IMR-90 (cell line): ENCODE results near the gene HSPA12A.

Experiments
- BHLHE40 ChIP-seq: fragments of 150-350 bp; IDR thresholded peaks from 2 replicates; pipeline ENCODE4 v1.6.1; 2016; ENCODE audit warnings: mild to moderate bottlenecking, low read depth, low read length
- CEBPB ChIP-seq: IDR thresholded peaks from 2 replicates; pipeline ENCODE4 v1.6.1; 2012; ENCODE audit warnings: low read depth, low read length, improper control_type of control experiment
- FOS ChIP-seq: fragments of 150-350 bp; IDR thresholded peaks from 2 replicates; pipeline ENCODE4 v1.6.1; 2016; ENCODE audit warnings: low read depth, low read length
- MAFK ChIP-seq: IDR thresholded peaks from 2 replicates; pipeline ENCODE4 v1.6.1; 2012; ENCODE audit warnings: low read depth, low read length, improper control_type of control experiment
- MAZ ChIP-seq: IDR thresholded peaks from 2 replicates; pipeline ENCODE4 v1.6.1; 2012; ENCODE audit warnings: low read depth, mild to moderate bottlenecking, low read length, improper control_type of control experiment, moderate library complexity, borderline replicate concordance
- MXI1 ChIP-seq: IDR thresholded peaks from 2 replicates; pipeline ENCODE4 v1.6.1; 2012; ENCODE audit warnings: low read depth, mild to moderate bottlenecking, low read length, moderate library complexity, borderline replicate concordance
- NFE2L2 ChIP-seq: fragments of 150-350 bp; IDR thresholded peaks from 2 replicates; pipeline ENCODE4 v1.6.1; 2016; ENCODE audit warnings: low read depth, mild to moderate bottlenecking, low read length
- POLR2A ChIP-seq: IDR thresholded peaks from 2 replicates; pipeline ENCODE4 v1.6.1; 2012; ENCODE audit warnings: mild to moderate bottlenecking, low read depth, low read length
- RAD21 ChIP-seq: IDR thresholded peaks from 2 replicates; pipeline ENCODE4 v1.6.1; 2012; ENCODE audit warnings: low read length, improper control_type of control experiment
- RCOR1 ChIP-seq: IDR thresholded peaks from 2 replicates; pipeline ENCODE4 v1.6.1; 2012; ENCODE audit warnings: mild to moderate bottlenecking, low read length, improper control_type of control experiment; ENCODE audit not compliant: insufficient replicate concordance
- RFX5 ChIP-seq: IDR thresholded peaks from 2 replicates; pipeline ENCODE4 v1.8.0; 2012; ENCODE audit warnings: low read depth, mild to moderate bottlenecking, low read length, moderate library complexity
- TF ChIP-seq, protein P1 (sequence below): conservative IDR thresholded peaks from 2 replicates; pipeline ENCODE4 v1.5.1; 2012; ENCODE audit warnings: mild to moderate bottlenecking, low read depth, low read length, improper control_type of control experiment
- TF ChIP-seq, protein P2 (sequence below): fragments of 150-350 bp; IDR thresholded peaks from 2 replicates; pipeline ENCODE4 v1.6.1; 2017; ENCODE audit warnings: mild to moderate bottlenecking, antibody characterized with exemption, low read length, low read depth
- TF ChIP-seq, protein P3 (sequence below): fragments of 150-350 bp; IDR thresholded peaks from 2 replicates; pipeline ENCODE4 v1.6.1; 2016; ENCODE audit warnings: low read depth, mild to moderate bottlenecking, low read length, moderate library complexity, borderline replicate concordance

DNA sequence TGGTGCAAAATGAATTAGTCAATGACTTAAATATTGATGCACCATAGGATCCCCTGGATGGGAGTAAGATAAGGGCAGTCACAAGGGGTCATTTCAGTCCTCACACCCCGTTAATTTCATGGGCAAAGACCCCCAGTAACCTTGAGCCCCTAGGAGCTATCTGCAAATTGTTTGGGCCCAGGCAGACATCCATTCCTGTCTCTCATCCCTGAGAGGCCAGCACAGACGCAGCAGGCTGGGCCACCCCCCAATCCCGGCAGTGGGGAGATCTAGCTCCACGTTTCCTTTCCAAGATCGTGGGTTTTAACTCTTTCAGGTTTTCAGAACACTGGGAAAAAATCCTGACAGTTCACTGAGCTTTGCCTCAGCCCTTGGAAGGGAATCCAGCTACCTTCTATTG is 81.5 kb downstream of the HSPA12A start:
- no peak for TF ChIP-seq RCOR1
- TF ChIP-seq FOS = no peak
- TF ChIP-seq, protein P1, sequence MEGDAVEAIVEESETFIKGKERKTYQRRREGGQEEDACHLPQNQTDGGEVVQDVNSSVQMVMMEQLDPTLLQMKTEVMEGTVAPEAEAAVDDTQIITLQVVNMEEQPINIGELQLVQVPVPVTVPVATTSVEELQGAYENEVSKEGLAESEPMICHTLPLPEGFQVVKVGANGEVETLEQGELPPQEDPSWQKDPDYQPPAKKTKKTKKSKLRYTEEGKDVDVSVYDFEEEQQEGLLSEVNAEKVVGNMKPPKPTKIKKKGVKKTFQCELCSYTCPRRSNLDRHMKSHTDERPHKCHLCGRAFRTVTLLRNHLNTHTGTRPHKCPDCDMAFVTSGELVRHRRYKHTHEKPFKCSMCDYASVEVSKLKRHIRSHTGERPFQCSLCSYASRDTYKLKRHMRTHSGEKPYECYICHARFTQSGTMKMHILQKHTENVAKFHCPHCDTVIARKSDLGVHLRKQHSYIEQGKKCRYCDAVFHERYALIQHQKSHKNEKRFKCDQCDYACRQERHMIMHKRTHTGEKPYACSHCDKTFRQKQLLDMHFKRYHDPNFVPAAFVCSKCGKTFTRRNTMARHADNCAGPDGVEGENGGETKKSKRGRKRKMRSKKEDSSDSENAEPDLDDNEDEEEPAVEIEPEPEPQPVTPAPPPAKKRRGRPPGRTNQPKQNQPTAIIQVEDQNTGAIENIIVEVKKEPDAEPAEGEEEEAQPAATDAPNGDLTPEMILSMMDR = no peak
- TF ChIP-seq RFX5 = no peak
- no peak for TF ChIP-seq MXI1
- TF ChIP-seq BHLHE40 = no peak
- no peak for TF ChIP-seq MAZ
- TF ChIP-seq POLR2A = no peak
- TF ChIP-seq NFE2L2 = no peak
- no peak for TF ChIP-seq RAD21
- TF ChIP-seq, protein P2, sequence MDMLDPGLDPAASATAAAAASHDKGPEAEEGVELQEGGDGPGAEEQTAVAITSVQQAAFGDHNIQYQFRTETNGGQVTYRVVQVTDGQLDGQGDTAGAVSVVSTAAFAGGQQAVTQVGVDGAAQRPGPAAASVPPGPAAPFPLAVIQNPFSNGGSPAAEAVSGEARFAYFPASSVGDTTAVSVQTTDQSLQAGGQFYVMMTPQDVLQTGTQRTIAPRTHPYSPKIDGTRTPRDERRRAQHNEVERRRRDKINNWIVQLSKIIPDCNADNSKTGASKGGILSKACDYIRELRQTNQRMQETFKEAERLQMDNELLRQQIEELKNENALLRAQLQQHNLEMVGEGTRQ = no peak
- no peak for TF ChIP-seq MAFK
- no peak for TF ChIP-seq CEBPB
- TF ChIP-seq, protein P3, sequence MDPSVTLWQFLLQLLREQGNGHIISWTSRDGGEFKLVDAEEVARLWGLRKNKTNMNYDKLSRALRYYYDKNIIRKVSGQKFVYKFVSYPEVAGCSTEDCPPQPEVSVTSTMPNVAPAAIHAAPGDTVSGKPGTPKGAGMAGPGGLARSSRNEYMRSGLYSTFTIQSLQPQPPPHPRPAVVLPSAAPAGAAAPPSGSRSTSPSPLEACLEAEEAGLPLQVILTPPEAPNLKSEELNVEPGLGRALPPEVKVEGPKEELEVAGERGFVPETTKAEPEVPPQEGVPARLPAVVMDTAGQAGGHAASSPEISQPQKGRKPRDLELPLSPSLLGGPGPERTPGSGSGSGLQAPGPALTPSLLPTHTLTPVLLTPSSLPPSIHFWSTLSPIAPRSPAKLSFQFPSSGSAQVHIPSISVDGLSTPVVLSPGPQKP = no peak
